PFSK-1 (cell line): ENCODE data around the gene ARPP19.

ENCODE experiments used
- FOXP2 ChIP-seq: optimal IDR thresholded peaks from 2 replicates; pipeline ENCODE3; 2011; ENCODE audit warnings: borderline replicate concordance, control low read depth, inconsistent platforms; ENCODE audit not compliant: insufficient read depth; ENCODE audit errors: extremely low read length, extremely low read depth
- POLR2AphosphoS5 ChIP-seq: IDR thresholded peaks from 2 replicates; pipeline ENCODE4 v1.6.1; 2012; ENCODE audit warnings: low read depth, mild to moderate bottlenecking, control low read depth, low read length, moderate library complexity
- REST ChIP-seq, 2 experiments: IDR thresholded peaks; 2 replicates each; pipeline versions ENCODE4 v1.6.1 to v1.8.0; 2011 to 2012; ENCODE audit warnings: low read depth in 2 of 2, low read length in 2 of 2, control low read depth in 1 of 2, inconsistent platforms in 1 of 2, mild to moderate bottlenecking in 1 of 2, moderate library complexity in 1 of 2; ENCODE audit not compliant: insufficient read depth in 1 of 2
- SIN3A ChIP-seq: IDR thresholded peaks from 2 replicates; pipeline ENCODE4 v1.6.1; 2012; ENCODE audit warnings: mild to moderate bottlenecking, low read length, moderate library complexity, borderline replicate concordance; ENCODE audit not compliant: insufficient read depth
- TAF1 ChIP-seq: IDR thresholded peaks from 2 replicates; pipeline ENCODE4 v1.6.1; 2012; ENCODE audit warnings: low read length, control low read depth, borderline replicate concordance; ENCODE audit not compliant: insufficient read depth

ARPP19 gene

GRCh38 chr15:52523647-52524046, 45.2 kb downstream of the ARPP19 start:
- TF ChIP-seq REST (IDR thresholded peaks at IDR 0.05; ENCODE audit: insufficient read depth in 1 of 2, low read depth in 2 of 2, low read length in 2 of 2) (no peak), POLR2AphosphoS5 (no peak), SIN3A (no peak), TAF1 (no peak), FOXP2 (no peak)

- TF ChIP-seq FOXP2 (no peak), SIN3A (no peak), REST (IDR thresholded peaks at IDR 0.05; ENCODE audit: insufficient read depth in 1 of 2, low read depth in 2 of 2, low read length in 2 of 2) (no peak), TAF1 (no peak), POLR2AphosphoS5 (no peak)
Observed at GRCh38 chr15:52523192-52523591, 45.6 kb downstream of the ARPP19 start.

- TF ChIP-seq POLR2AphosphoS5 = no peak
Observed at GRCh38 chr15:52521682-52522081, 47.1 kb downstream of the ARPP19 start.

- no peak for TF ChIP-seq TAF1
- TF ChIP-seq REST (IDR thresholded peaks at IDR 0.05; ENCODE audit: insufficient read depth in 1 of 2, low read depth in 2 of 2, low read length in 2 of 2) = no peak
- TF ChIP-seq FOXP2 = no peak
- no peak for TF ChIP-seq SIN3A
- no peak for TF ChIP-seq POLR2AphosphoS5
Observed at GRCh38 chr15:52520421-52520820, 48.4 kb downstream of the ARPP19 start.

GRCh38 chr15:52518487-52519371, 50.1 kb downstream of the ARPP19 start:
- TF ChIP-seq TAF1 = no peak
- no peak for TF ChIP-seq FOXP2

GRCh38 chr15:52517014-52517413, 51.8 kb downstream of the ARPP19 start:
- TF ChIP-seq POLR2AphosphoS5 = no peak
- no peak for TF ChIP-seq TAF1
- TF ChIP-seq FOXP2 = no peak
- no peak for TF ChIP-seq REST (IDR thresholded peaks at IDR 0.05; ENCODE audit: insufficient read depth in 1 of 2, low read depth in 2 of 2, low read length in 2 of 2)
- TF ChIP-seq SIN3A = no peak
